B cell (primary cell): ENCODE results near the gene RPP14.

Experiments used
- CTCF ChIP-seq: fragments of 200-600 bp; IDR thresholded peaks from one replicate; pipeline ENCODE4 v1.8.0; 2022; ENCODE audit warnings: antibody characterized with exemption, mild to moderate bottlenecking
- EZH2 ChIP-seq: IDR thresholded peaks from 2 replicates; pipeline ENCODE4 v1.6.1; 2012; ENCODE audit warnings: borderline replicate concordance, low read depth, mild to moderate bottlenecking, moderate library complexity, low read length; ENCODE audit not compliant: insufficient read depth, poor library complexity, severe bottlenecking

- TF ChIP-seq CTCF (no peak), EZH2 (no peak)
Observed at GRCh38 chr3:58271901-58272501, 34.0 kb upstream of the RPP14 start.
